Ovary (tissue), 9 donors: Measurements from ENCODE around the gene TUFT1. TPM values are rescaled to one million over a fixed set of nuclear protein-coding genes. Genes with fewer than 3 reads are reported as not detected.

Source experiments
- DNase-seq, 5 donors: peaks; one replicate each; pipeline ENCODE4 v3.0.0-alpha.2; 2019 to 2020
- H3K27ac ChIP-seq, 2 donors: fragments of 200-600 bp; one replicate each; pipeline versions ENCODE4 v1.5.1 to v1.8.0; 2019 to 2022
- H3K27me3 ChIP-seq: fragments of 200-600 bp; one replicate; pipeline ENCODE4 v1.8.0; 2022
- H3K36me3 ChIP-seq: fragments of 200-600 bp; sonication (generic); one replicate; pipeline ENCODE4 v1.5.1; 2019
- H3K4me1 ChIP-seq: one replicate; pipeline ENCODE4 v1.8.1; 2013; ENCODE audit warnings: mild to moderate bottlenecking, moderate library complexity; ENCODE audit not compliant: insufficient read depth
- H3K4me3 ChIP-seq: fragments of 200-600 bp; sonication (generic); one replicate; pipeline ENCODE4 v1.5.1; 2017
- H3K9me3 ChIP-seq, 2 donors: fragments of 200-600 bp in 1 of 2; sonication (generic) in 1 of 2; one replicate each; pipeline versions ENCODE4 v1.5.1 to v1.8.1; 2013 to 2019; ENCODE audit warnings: mild to moderate bottlenecking in 1 of 2, moderate library complexity in 1 of 2
- EP300 ChIP-seq: sonication (generic); formaldehyde crosslinking; IDR thresholded peaks from one replicate; pipeline ENCODE4 v1.6.1; 2017; ENCODE audit warnings: antibody characterized with exemption
- POLR2A ChIP-seq: fragments of 450-650 bp; IDR thresholded peaks from one replicate; pipeline ENCODE4 v1.6.1; 2017; ENCODE audit warnings: antibody characterized with exemption, mild to moderate bottlenecking, moderate library complexity
- WGBS, 3 donors: extraction: QIAGEN DNeasy Blood & Tissue Kit in 1 of 3; methylation state at CpG; one replicate each; pipeline versions ENCODE4 v1.1.5 to v1.1.7; 2013 to 2017; 5-methylcytosine and 5-hydroxymethylcytosine counted together
- intact Hi-C, 4 donors: fragments of 100-400 bp; cut with DNase I; formaldehyde crosslinking; loops; one replicate each; pipeline versions ENCODE4 v1.11.0 to v1.15.1; 2022 to 2023
- polyA plus RNA-seq, 2 donors: library from polyadenylated mRNA; stranded (reverse); fragments of 200-250 nt in 1 of 2; fragments of 350-450 nt in 1 of 2; fragmentation: Illumina TruSeq in 1 of 2; extraction: RNeasy Lipid Tissue Mini Kit (QIAGEN cat#74804) in 1 of 2; gene quantifications; one replicate each; pipeline ENCODE4 v1.2.3, GENCODE V29; 2013 to 2014
- total RNA-seq, 7 donors: library from RNA; depleted of rRNA in 2 of 7; stranded (reverse); fragments of >200 nt in 2 of 7; fragmentation: NEBNext Ultra II Directional in 3 of 7; extraction: Animal tissue kit (Norgen Biotek cat#: 25700) in 3 of 7; gene quantifications; one replicate each; pipeline versions ENCODE4 v1.1.0 to v1.2.4, GENCODE V29; 2016 to 2023
- TF ChIP-seq, protein P1 (sequence below), 3 donors: fragments of 450-650 bp in 2 of 3; fragments of 200-600 bp in 1 of 3; IDR thresholded peaks; one replicate each; pipeline versions ENCODE4 v1.5.1 to v1.8.0; 2016 to 2022; ENCODE audit warnings: antibody characterized with exemption in 3 of 3, mild to moderate bottlenecking in 1 of 3
- donor health status: DM: no; HTN: no; CAD: no; lungs with moderate emphysema.
- donor health status: DM: no; HTN: no; CAD: no.
- donor health status: Bipolar disorder and iron deficiency.
- donor health status: DM: yes; HTN: yes; CAD: no.
- donor health status: DM: no; HTN: no; CAD: no.
- donor health status: DM: yes; HTN: yes; CAD: no.

TUFT1 gene
- total and polyA plus RNA-seq, 9 donors, result 5.0 to 10.2 (median 7.3) TPM

DNA sequence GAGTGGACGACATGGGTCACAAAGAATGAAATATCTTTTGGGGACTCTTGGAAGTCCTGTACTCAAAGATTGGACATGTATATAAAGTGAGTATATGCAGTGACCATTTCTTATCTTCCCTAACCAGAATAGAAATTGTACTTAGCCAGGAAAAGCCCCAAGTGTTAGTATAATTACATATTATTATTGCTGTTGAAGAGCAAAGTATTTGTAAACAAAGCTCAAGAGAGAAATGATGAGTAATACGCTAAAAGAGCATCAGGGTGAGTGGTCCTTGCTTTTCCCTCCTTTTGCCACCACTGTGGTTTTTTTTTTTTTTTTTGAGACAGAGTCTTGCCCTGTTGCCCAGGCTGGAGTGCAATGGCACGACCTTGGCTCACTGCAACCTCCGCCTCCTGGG, 35.4 kb upstream of the TUFT1 start:
- H3K4me3 ChIP-seq, result no peak overlapping the region
- no peaks in the 10 kb centered on the region for H3K36me3 ChIP-seq
- no peak overlapping the region for H3K27ac ChIP-seq
- WGBS, 3 donors, result 48 to 62% (median 53%) methylated on average over 4 of the region's 4 CpGs
- DNase-seq, result no peak
- intact Hi-C loops, result no loop called here
- H3K4me1 ChIP-seq, result no peaks in the 10 kb centered on the region
- no peaks in the 10 kb centered on the region for H3K9me3 ChIP-seq
- TF ChIP-seq POLR2A (no peak), EP300 (no peak)
- TF ChIP-seq, protein P1, sequence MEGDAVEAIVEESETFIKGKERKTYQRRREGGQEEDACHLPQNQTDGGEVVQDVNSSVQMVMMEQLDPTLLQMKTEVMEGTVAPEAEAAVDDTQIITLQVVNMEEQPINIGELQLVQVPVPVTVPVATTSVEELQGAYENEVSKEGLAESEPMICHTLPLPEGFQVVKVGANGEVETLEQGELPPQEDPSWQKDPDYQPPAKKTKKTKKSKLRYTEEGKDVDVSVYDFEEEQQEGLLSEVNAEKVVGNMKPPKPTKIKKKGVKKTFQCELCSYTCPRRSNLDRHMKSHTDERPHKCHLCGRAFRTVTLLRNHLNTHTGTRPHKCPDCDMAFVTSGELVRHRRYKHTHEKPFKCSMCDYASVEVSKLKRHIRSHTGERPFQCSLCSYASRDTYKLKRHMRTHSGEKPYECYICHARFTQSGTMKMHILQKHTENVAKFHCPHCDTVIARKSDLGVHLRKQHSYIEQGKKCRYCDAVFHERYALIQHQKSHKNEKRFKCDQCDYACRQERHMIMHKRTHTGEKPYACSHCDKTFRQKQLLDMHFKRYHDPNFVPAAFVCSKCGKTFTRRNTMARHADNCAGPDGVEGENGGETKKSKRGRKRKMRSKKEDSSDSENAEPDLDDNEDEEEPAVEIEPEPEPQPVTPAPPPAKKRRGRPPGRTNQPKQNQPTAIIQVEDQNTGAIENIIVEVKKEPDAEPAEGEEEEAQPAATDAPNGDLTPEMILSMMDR (IDR thresholded peaks at IDR 0.05), result no peak
- no peaks in the 10 kb centered on the region for H3K27me3 ChIP-seq

DNA sequence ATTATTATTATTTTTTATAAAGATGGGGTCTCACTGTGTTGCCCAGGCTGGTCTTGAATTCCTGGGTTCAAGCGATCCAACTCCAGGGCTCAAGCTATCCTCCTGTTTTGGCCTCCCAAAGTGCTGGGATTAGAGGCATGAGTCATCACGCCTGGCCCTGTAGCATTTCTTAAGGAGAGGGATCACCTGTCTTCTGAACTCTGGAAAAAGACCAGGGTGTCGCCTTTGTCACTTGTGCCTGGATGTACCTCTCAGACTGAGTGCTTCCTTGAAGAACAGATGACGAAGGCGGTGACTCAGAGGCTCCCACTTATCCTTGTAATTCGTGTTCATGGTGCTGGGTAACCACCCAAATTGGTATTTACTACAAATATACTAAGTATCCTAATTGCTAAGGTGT, 31.3 kb upstream of the TUFT1 start:
- peaks cover 6% of the 10 kb centered on the region for H3K4me1 ChIP-seq
- WGBS, 3 donors, result 81 to 85% (median 84%) methylated on average over 6 of the region's 6 CpGs
- H3K36me3 ChIP-seq, result no peaks in the 10 kb centered on the region
- no peak for DNase-seq
- H3K9me3 ChIP-seq, result no peaks in the 10 kb centered on the region
- intact Hi-C loops, result no loop called here
- H3K27me3 ChIP-seq, result no peaks in the 10 kb centered on the region
- H3K27ac ChIP-seq, result no peak overlapping the region
- TF ChIP-seq EP300, result no peak
- TF ChIP-seq, protein P1 (IDR thresholded peaks at IDR 0.05), result no peak
- TF ChIP-seq POLR2A, result no peak
- no peak overlapping the region for H3K4me3 ChIP-seq

DNA sequence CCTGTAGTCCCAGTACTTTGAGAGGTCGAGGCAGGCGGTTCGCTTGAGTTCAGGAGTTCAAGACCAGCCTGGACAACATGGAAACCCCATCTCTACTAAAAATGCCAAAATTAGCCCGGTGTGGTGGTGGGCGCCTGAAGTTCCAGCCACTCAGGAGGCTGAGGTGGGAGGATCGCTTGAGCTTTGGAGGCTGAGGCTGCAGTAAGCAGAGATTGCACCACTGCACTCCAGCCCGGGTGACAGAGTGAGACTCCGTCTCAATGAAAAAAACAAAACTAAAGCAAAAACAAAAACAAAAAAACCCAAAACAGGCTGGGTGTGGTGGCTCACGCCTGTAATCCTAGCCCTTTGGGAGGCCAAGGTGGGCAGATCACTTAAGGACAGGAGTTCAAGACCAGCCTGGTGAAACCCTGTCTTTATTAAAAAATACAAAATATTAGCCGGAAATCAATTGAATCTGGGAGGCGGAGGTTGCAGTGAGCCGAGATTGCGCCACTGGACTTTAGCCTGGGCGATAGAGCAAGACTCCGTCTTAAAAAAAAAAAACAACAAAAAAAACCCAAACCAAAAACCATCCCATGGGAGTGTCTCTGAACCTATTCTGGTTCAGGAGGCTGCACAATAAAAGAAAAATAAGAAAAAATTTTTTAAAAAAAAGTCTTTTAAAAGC, 30.6 kb upstream of the TUFT1 start:
- 87 to 94% (median 94%) methylated on average over 15 of the region's 15 CpGs for WGBS, 3 donors
- no peak for DNase-seq
- no peaks in the 10 kb centered on the region for H3K27me3 ChIP-seq
- peaks cover 6% of the 10 kb centered on the region for H3K4me1 ChIP-seq
- H3K4me3 ChIP-seq, result no peak overlapping the region
- H3K9me3 ChIP-seq, result no peaks in the 10 kb centered on the region
- intact Hi-C loops, result no loop called here
- H3K27ac ChIP-seq, result no peak overlapping the region
- no peak for TF ChIP-seq EP300
- TF ChIP-seq, protein P1 (IDR thresholded peaks at IDR 0.05), result no peak
- TF ChIP-seq POLR2A, result no peak
- H3K36me3 ChIP-seq, result no peaks in the 10 kb centered on the region

DNA sequence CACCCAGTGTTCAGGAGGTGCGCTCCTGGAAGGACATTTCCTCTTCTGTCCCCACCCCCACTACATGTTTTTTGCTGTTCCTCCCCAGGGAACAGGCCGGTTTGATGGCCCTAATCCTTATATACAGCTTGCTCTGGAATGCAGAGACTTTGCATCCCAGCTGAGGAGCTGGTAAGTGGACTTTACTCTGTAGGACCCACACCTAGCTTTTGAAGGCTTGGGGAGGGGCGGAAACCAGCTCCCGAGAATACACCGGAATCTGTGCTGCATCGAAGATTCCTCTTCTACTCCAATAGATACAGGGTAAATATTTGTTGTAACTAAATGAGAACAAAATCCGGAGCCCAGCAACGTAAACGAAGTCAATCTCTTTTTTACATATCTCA, 30.1 kb upstream of the TUFT1 start:
- WGBS, 3 donors, result 36 to 44% (median 38%) methylated on average over 9 of the region's 9 CpGs
- intact Hi-C loops, result no loop called here
- H3K9me3 ChIP-seq, result no peaks in the 10 kb centered on the region

More for the DNA sequence above, 30.1 kb upstream of the TUFT1 start:
- H3K4me3 ChIP-seq, result no peak overlapping the region
- TF ChIP-seq, protein P1 (IDR thresholded peaks at IDR 0.05), result no peak
- TF ChIP-seq POLR2A (no peak), EP300 (no peak)
- H3K27ac ChIP-seq, result no peak overlapping the region
- H3K27me3 ChIP-seq, result no peaks in the 10 kb centered on the region
- DNase-seq, result no peak
- H3K4me1 ChIP-seq, result peaks cover 6% of the 10 kb centered on the region
- H3K36me3 ChIP-seq, result no peaks in the 10 kb centered on the region
